IPS DF 4.7 (cell line): ENCODE measurements around the gene EXOC3.
"Not testable (repeated sequence)": the region's sequence is repeated elsewhere in the genome, so short reads cannot be mapped to it uniquely, and the experiment has no call there.

Experiments
- DNase-seq: peaks from one replicate; pipeline ENCODE4 v3.0.0-alpha.2; 2013; ENCODE audit warnings: low spot score; ENCODE audit errors: extremely low read depth

Gene EXOC3

GRCh38 chr5:485113-485945 lies 42.4 kb downstream of the EXOC3 start:
- no peak for DNase-seq

- no peak for DNase-seq
Measured at GRCh38 chr5:485946-486491, 43.0 kb downstream of the EXOC3 start.

- DNase-seq: not testable (repeated sequence)
Measured at GRCh38 chr5:486597-486996, 43.6 kb downstream of the EXOC3 start.

GRCh38 chr5:488241-488640 lies 45.3 kb downstream of the EXOC3 start:
- DNase-seq: no peak

- no peak for DNase-seq
Measured at GRCh38 chr5:488744-489688, 46.0 kb downstream of the EXOC3 start.

GRCh38 chr5:489689-490080 lies 46.7 kb downstream of the EXOC3 start:
- no peak for DNase-seq

GRCh38 chr5:490116-491106 lies 47.4 kb downstream of the EXOC3 start:
- DNase-seq: no peak

- DNase-seq: no peak
Measured at GRCh38 chr5:491119-491855, 48.3 kb downstream of the EXOC3 start.

GRCh38 chr5:491856-492155 lies 48.8 kb downstream of the EXOC3 start:
- no peak for DNase-seq

- DNase-seq: no peak
Measured at GRCh38 chr5:492314-492893, 49.4 kb downstream of the EXOC3 start.

GRCh38 chr5:493119-493701 lies 50.2 kb downstream of the EXOC3 start:
- DNase-seq: no peak

- DNase-seq: no peak
Measured at GRCh38 chr5:493758-494157, 50.8 kb downstream of the EXOC3 start.

- no peak for DNase-seq
Measured at GRCh38 chr5:494667-495255, 51.8 kb downstream of the EXOC3 start.

- no peak for DNase-seq
Measured at GRCh38 chr5:496028-496427, 53.1 kb downstream of the EXOC3 start.

- DNase-seq: no peak
Measured at GRCh38 chr5:497090-497700, 54.2 kb downstream of the EXOC3 start.

GRCh38 chr5:497871-498509 lies 55.0 kb downstream of the EXOC3 start:
- DNase-seq: no peak

- no peak for DNase-seq
Measured at GRCh38 chr5:499233-500209, 56.5 kb downstream of the EXOC3 start.
